OCI-LY1 (cell line): ENCODE data around the gene ARMC6.

Source experiments
- H2AFZ ChIP-seq: fragments of 200-600 bp; sonication (generic), shearing (Covaris generic); 2 replicates; pipeline ENCODE4 v1.6.0; 2014; ENCODE audit warnings: antibody characterized with exemption, mild to moderate bottlenecking, low read length
- H3F3A ChIP-seq: fragments of 200-600 bp; sonication (generic), shearing (Covaris generic); 2 replicates; pipeline ENCODE4 v1.6.0; 2014; ENCODE audit warnings: mild to moderate bottlenecking, antibody characterized with exemption, low read length, moderate library complexity; ENCODE audit not compliant: insufficient read depth
- H3K27ac ChIP-seq: fragments of 200-600 bp; sonication (generic); 2 replicates; pipeline ENCODE4 v1.5.1; 2014; ENCODE audit warnings: low read length, mixed run types, mild to moderate bottlenecking, low read depth; ENCODE audit not compliant: poor library complexity, severe bottlenecking
- H3K27me3 ChIP-seq: fragments of 200-600 bp; sonication (generic); 2 replicates; pipeline ENCODE4 v1.6.0; 2014; ENCODE audit warnings: antibody characterized with exemption, mild to moderate bottlenecking, low read length, moderate library complexity; ENCODE audit not compliant: insufficient read depth
- H3K36me3 ChIP-seq: fragments of 200-600 bp; sonication (generic); 2 replicates; pipeline ENCODE4 v1.6.1; 2014; ENCODE audit warnings: mild to moderate bottlenecking, antibody characterized with exemption, low read length, moderate library complexity, mixed read lengths; ENCODE audit not compliant: insufficient read depth
- H3K4me1 ChIP-seq: fragments of 200-600 bp; sonication (generic); 2 replicates; pipeline ENCODE4 v1.5.1; 2014; ENCODE audit warnings: mild to moderate bottlenecking, low read length, moderate library complexity; ENCODE audit not compliant: insufficient read depth, severe bottlenecking
- H3K4me2 ChIP-seq: fragments of 200-600 bp; sonication (generic), shearing (Covaris generic); 2 replicates; pipeline ENCODE4 v1.6.1; 2014; ENCODE audit warnings: low read length
- H3K4me3 ChIP-seq: fragments of 200-600 bp; sonication (generic); 2 replicates; pipeline ENCODE4 v1.5.1; 2014; ENCODE audit warnings: low read length, low read depth, mild to moderate bottlenecking, mixed read lengths; ENCODE audit not compliant: poor library complexity, severe bottlenecking
- H3K79me2 ChIP-seq: fragments of 200-600 bp; shearing (Covaris generic); 2 replicates; pipeline ENCODE4 v1.6.1; 2016; ENCODE audit warnings: mixed run types, low read length, mixed read lengths; ENCODE audit not compliant: insufficient read depth
- H3K9ac ChIP-seq: fragments of 200-600 bp; sonication (generic), shearing (Covaris generic); 2 replicates; pipeline ENCODE4 v1.6.1; 2014; ENCODE audit warnings: mild to moderate bottlenecking, low read length, mixed read lengths
- H3K9me2 ChIP-seq: fragments of 200-600 bp; sonication (generic), shearing (Covaris generic); 2 replicates; pipeline ENCODE4 v1.6.1; 2014; ENCODE audit warnings: low read depth, mild to moderate bottlenecking, low read length, mixed read lengths
- H3K9me3 ChIP-seq: fragments of 200-600 bp; shearing (Covaris generic); 2 replicates; pipeline ENCODE4 v1.6.1; 2014; ENCODE audit warnings: low read length, mixed read lengths
- H4K20me1 ChIP-seq: fragments of 200-600 bp; sonication (generic), shearing (Covaris generic); 2 replicates; pipeline ENCODE4 v1.6.0; 2016; ENCODE audit warnings: mild to moderate bottlenecking, low read length; ENCODE audit not compliant: insufficient read depth
- EZH2 ChIP-seq: fragments of 200-600 bp; sonication (generic), shearing (Covaris generic); IDR thresholded peaks from 2 replicates; pipeline ENCODE4 v1.8.0; 2017; ENCODE audit warnings: borderline replicate concordance, mixed run types, mild to moderate bottlenecking, antibody characterized with exemption, low read length, moderate library complexity, mixed read lengths
- TF ChIP-seq, protein P1 (sequence below): fragments of 200-600 bp; sonication (generic), shearing (Covaris generic); IDR thresholded peaks from 2 replicates; pipeline ENCODE4 v1.5.1; 2017; ENCODE audit warnings: mild to moderate bottlenecking, antibody characterized with exemption, low read length, moderate library complexity, mixed read lengths

The ARMC6 gene

GRCh38 chr19:18999896-19000620, 33.3 kb upstream of the ARMC6 start:
- no peaks in the 10 kb centered on the region for H3K27me3 ChIP-seq

GRCh38 chr19:19004144-19004543, 29.3 kb upstream of the ARMC6 start:
- H3K27me3 ChIP-seq, result no peaks in the 10 kb centered on the region
- no peak overlapping the region for H3K27ac ChIP-seq
- H3K9ac ChIP-seq, result no peak overlapping the region
- no peaks in the 10 kb centered on the region for H3K9me3 ChIP-seq
- no peaks in the 10 kb centered on the region for H4K20me1 ChIP-seq
- H3K9me2 ChIP-seq, result no peaks in the 10 kb centered on the region
- H3K4me3 ChIP-seq, result no peak overlapping the region
- H3K36me3 ChIP-seq, result peaks cover 93% of the 10 kb centered on the region
- H3K79me2 ChIP-seq, result no peaks in the 10 kb centered on the region
- no peak overlapping the region for H2AFZ ChIP-seq
- TF ChIP-seq, protein P1, sequence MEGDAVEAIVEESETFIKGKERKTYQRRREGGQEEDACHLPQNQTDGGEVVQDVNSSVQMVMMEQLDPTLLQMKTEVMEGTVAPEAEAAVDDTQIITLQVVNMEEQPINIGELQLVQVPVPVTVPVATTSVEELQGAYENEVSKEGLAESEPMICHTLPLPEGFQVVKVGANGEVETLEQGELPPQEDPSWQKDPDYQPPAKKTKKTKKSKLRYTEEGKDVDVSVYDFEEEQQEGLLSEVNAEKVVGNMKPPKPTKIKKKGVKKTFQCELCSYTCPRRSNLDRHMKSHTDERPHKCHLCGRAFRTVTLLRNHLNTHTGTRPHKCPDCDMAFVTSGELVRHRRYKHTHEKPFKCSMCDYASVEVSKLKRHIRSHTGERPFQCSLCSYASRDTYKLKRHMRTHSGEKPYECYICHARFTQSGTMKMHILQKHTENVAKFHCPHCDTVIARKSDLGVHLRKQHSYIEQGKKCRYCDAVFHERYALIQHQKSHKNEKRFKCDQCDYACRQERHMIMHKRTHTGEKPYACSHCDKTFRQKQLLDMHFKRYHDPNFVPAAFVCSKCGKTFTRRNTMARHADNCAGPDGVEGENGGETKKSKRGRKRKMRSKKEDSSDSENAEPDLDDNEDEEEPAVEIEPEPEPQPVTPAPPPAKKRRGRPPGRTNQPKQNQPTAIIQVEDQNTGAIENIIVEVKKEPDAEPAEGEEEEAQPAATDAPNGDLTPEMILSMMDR, result no peak
- TF ChIP-seq EZH2, result no peak
- no peak overlapping the region for H3K4me2 ChIP-seq
- H3F3A ChIP-seq, result no peaks in the 10 kb centered on the region
- no peaks in the 10 kb centered on the region for H3K4me1 ChIP-seq

More at GRCh38 chr19:18999896-19000620, 33.3 kb upstream of the ARMC6 start:
- no peaks in the 10 kb centered on the region for H3K4me1 ChIP-seq
- TF ChIP-seq EZH2, result no peak
- TF ChIP-seq, protein P1, result no peak
- no peaks in the 10 kb centered on the region for H3K9me3 ChIP-seq
- no peak overlapping the region for H3K27ac ChIP-seq
- H3F3A ChIP-seq, result no peaks in the 10 kb centered on the region
- H3K9me2 ChIP-seq, result no peaks in the 10 kb centered on the region
- H3K9ac ChIP-seq, result no peak overlapping the region
- H3K36me3 ChIP-seq, result peaks cover 83% of the 10 kb centered on the region
- no peak overlapping the region for H3K4me3 ChIP-seq
- no peaks in the 10 kb centered on the region for H3K79me2 ChIP-seq
- H4K20me1 ChIP-seq, result no peaks in the 10 kb centered on the region
- H3K4me2 ChIP-seq, result no peak overlapping the region
- H2AFZ ChIP-seq, result no peak overlapping the region

- Histone ChIP-seq H3K36me3 (peaks cover 96% of the 10 kb centered on the region), H4K20me1 (no peaks in the 10 kb centered on the region), H3F3A (no peaks in the 10 kb centered on the region)
These were observed 27.2 kb upstream of the ARMC6 start for GRCh38 chr19:19006213-19006612.

More at GRCh38 chr19:19006213-19006612, 27.2 kb upstream of the ARMC6 start:
- TF ChIP-seq EZH2, result no peak
- TF ChIP-seq, protein P1, result no peak
- no peaks in the 10 kb centered on the region for H3K4me1 ChIP-seq
- no peaks in the 10 kb centered on the region for H3K79me2 ChIP-seq
- no peak overlapping the region for H2AFZ ChIP-seq
- H3K9me2 ChIP-seq, result no peaks in the 10 kb centered on the region
- H3K4me2 ChIP-seq, result no peak overlapping the region
- H3K9me3 ChIP-seq, result no peaks in the 10 kb centered on the region
- H3K27me3 ChIP-seq, result no peaks in the 10 kb centered on the region
- H3K4me3 ChIP-seq, result no peak overlapping the region
- no peak overlapping the region for H3K9ac ChIP-seq
- no peak overlapping the region for H3K27ac ChIP-seq
